ENCODE measurements around the gene SLX9.

SLX9 gene

DNA sequence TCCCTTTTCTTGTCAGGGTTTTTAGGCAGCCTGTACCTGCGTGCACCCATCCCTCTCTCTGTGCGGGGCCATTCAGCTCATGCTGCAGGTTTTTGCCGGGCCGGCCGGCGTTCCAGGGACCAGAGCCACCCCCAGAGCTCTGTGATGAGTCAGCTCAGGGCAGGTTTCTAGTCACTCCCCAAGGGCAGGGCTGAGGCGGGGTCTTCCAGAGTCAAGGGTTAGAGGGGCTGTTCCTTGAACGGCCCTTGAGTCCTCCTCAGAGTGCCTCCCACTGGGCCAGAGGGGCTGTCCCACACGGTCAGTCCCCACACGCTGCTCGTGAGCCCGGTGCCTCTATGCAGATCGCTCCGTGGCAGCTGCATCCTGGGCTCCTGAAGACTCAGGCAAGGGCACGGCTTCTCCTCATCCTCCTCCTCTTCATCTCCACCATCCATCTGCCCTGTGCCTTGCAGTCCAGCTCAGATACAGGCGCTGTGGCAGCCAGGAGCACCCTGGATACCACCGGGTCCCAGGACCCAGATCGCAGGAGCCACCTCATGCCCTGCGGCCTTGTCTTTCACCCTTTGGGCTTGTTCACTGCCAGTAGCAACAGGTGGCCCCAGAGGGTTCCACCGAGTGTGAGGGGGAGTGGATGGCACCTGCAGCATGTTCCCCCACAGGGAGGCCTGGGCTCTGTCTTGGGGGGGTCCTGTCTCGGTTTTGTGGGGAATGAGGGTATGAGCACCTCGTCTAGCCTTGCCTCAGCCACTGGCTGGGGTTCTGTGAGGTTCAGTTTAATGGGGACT is 17.4 kb downstream of the SLX9 start:
- in situ Hi-C loops (cut with HindIII; ENCODE audit: low sequenced_read_pairs), result no loop called here

DNA sequence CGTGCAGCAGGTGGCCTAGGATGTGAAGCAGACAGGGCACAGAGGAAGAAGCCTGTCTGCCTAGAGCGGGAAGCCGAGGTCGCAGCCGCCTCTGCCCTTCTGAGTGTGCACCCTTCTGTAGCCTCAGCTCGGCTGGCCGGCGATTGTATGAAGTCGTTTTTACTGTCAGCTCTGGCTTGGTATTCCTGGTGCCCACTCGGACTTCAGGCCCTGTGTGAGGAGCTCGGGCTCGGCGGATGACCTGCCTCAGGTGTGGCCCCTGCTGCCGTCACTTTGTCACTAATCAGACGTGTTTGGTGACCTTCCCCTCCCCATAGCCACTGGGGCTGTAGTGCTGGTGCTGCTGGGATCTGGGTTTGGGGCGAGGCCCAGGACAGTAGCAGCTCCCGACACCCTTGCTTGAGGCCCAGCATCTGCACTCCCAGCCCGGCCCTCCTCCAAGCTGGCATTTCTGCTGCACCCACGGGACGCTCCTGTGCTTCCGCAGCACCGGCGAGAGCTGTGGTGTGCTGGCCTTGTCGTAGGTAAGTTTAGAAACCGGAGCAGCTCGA is 18.1 kb downstream of the SLX9 start:
- in situ Hi-C loops (cut with HindIII; ENCODE audit: low sequenced_read_pairs), result no loop called here

DNA sequence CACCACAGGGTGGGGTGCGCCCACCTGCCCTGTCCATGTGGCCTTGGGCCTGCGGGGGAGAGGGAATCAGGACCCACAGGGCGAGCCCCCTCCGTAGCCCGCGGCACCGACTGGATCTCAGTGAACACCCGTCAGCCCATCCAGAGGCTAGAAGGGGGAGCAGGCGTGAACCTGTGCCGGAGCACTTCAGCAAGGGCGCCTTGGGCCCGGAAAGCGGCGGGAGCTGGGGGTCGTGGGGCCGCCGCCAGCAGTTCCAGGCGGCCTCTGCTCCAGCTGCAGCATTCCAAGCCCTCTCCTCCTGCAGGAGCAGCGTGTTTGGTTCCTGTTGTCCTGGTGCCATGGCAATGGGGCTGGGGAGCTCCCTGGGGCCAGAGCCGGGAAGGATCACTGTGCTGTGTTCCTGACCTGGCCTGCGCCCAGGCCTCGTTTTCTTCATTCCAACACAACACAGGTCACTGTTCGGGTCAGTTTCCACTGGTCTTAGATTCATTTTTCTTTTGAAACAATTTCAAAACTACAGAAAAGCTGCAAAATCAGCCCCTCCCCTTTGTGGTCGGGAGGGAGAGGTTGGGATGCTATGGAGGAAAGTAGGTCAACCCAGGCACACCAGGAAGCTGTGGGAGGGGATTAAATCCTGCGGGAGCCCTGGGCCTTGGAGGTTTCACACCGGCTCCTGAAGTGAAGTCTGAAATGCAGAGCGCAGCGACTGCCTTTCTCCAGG is 18.8 kb downstream of the SLX9 start:
- in situ Hi-C loops (cut with HindIII; ENCODE audit: low sequenced_read_pairs), result no loop called here

DNA sequence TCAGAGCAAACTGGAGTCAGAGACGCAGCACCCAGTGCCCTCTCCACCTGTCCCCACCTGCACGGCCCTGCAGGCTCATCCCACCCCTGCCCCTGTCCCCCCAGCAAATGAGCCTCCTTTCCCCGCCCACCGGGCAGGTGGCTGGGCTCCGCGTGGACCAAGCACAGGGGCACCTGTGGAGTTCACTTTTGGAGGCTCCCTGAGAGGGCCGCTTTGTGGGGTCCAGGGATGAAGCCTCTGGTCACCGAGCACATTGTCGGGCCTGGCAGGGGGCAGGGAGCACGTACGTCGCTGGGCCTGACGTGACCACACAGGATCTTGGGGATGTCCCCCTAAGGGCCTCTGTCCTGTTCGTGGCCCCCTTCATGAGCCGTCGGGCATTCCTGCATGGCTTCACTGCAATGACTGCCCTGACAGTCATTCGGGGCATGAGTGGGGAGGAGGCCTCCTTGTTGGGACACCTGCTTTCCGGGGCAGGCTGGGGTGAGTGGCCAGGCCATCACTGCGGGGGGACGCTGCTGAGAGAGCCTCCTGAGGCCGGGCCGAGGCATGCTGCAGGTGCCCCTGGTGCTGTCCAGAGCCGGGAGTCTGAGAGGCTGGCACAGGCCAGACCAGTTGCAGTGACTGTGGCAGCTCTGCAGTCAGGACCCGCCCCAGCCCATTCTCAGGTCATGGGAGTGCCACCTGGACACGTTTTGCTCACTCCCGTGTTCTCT is 19.7 kb downstream of the SLX9 start:
- in situ Hi-C loops (cut with HindIII; ENCODE audit: low sequenced_read_pairs), result no loop called here

DNA sequence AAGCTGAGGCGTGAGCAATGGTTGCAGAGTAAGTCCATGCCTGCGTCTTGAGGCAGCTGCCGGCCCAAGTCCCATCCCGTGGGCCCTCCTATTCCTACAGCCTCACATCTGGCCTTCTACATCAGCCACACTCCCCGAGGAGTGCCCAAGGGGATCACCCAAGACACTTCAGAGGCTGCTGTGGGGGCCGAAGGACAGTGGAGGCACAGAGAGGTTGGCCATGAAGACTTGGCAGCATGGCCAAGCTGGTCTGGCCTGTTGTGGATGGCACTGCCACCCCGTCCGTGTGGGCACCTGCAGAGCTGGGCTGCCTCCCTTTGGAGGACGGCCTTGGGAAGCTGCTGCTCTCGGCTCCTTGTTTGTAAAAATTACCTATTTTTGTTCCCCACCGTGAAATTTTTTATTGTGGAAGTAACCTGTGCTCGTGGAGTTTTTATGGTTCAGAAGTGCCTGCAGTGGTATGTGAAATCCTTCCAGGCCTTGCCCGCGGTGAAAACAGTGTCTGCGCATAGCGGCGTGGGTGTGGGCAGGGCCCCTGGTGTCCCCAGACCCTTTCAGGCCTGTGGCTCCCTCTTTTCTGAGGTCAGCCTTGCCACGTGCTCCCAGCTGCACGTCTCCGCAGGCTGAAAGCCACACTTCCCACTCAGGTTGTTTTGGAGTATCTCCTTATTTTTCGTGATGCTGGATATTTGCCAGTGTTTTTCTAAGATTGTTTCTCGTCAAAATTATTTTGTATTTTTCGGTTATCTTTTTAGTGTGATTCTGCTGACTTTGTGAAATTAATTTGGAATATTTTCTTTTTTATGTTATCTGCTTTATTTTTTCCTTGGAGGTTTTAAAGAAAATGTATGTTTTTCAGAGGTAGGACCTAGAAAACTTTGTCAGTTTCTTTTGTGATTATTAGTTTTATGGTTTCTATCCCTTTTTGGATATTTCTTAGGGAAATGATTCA is 20.6 kb downstream of the SLX9 start:
- in situ Hi-C loops (cut with HindIII; ENCODE audit: low sequenced_read_pairs), result no loop called here

DNA sequence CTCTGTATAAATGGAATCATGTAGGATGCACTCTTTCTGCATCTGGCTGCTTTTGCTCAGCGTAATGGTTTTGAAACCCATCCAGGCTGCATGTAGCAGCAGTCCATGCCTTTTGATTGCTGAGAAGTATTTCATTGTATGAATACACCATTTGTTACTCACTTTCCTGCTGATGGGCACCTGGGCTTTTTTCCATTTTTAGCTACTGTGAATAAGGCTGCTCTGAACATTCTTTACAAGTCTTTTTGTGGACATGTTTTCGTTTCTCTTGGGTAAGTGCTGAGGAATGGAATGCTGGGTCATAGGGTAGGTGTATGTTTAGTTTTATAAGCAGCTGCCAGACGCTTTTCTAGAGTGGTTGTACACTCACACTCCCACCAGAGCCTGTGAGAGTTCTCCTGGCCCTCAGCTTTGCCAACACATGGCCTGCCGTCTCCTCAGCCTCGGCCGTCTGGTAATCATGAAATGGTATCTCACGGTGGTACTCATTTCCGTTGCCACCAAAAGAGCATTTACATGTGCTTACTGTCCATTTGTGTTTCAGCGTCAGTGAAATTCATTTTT is 22.7 kb downstream of the SLX9 start:
- in situ Hi-C loops (cut with HindIII; ENCODE audit: low sequenced_read_pairs), result no loop called here

DNA sequence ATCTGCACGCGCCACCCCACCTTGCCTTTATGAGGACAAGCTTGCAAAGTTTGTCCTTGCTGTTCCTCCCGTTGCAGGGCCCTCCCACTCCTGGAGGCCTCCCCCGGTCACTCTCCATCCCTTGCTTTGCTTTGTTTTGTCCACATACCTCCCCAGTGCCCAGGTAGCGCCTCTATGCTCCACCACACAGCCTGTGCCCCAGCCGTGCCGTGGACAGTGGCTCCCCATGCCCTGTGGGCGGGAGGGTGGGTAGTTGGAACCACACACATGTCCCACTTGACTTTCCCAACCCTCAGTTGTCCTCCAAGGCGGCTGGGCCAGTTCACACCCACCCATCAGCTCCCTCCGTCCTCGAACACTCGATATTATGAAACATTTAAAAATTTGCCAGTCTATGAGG is 24.6 kb downstream of the SLX9 start:
- in situ Hi-C loops (cut with HindIII; ENCODE audit: low sequenced_read_pairs), result no loop called here

DNA sequence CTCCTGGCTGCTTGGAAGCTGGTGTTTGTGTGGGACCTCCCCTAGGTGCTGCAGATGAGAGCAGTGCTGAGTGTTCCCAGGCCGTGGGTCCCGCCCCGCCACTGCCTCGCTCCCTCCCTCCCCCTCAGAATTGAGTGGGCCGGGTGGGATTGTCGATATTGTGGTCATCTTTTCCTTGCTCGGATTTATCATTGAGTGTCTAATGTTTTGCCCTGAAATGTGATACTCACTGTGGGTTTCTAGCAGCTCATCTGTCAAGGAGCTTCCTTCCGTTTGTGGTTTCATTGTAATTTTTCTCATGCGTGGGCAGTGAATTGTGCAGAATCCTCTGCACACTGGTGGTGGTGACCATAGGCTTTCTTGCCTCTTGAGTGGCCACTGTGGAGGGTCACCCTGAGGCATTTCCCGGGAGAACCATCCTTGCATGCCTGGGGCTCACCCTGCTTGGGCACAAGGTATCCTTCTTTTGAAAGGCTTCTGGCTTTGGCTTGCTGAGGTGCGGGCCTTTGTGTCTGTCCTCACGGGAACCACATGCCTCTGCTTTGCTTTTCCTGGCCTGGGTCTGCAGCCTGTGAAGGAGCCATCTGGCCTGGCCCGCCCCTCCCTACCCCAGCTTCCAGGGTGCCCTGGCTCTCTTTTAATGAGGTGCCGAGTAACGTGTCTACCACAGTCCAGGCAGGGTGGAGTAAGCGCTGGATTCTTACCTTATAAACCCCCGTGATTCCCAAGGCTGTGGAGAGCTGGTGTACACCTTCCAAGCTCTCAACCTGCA is 25.6 kb downstream of the SLX9 start:
- in situ Hi-C loops (cut with HindIII; ENCODE audit: low sequenced_read_pairs), result no loop called here

DNA sequence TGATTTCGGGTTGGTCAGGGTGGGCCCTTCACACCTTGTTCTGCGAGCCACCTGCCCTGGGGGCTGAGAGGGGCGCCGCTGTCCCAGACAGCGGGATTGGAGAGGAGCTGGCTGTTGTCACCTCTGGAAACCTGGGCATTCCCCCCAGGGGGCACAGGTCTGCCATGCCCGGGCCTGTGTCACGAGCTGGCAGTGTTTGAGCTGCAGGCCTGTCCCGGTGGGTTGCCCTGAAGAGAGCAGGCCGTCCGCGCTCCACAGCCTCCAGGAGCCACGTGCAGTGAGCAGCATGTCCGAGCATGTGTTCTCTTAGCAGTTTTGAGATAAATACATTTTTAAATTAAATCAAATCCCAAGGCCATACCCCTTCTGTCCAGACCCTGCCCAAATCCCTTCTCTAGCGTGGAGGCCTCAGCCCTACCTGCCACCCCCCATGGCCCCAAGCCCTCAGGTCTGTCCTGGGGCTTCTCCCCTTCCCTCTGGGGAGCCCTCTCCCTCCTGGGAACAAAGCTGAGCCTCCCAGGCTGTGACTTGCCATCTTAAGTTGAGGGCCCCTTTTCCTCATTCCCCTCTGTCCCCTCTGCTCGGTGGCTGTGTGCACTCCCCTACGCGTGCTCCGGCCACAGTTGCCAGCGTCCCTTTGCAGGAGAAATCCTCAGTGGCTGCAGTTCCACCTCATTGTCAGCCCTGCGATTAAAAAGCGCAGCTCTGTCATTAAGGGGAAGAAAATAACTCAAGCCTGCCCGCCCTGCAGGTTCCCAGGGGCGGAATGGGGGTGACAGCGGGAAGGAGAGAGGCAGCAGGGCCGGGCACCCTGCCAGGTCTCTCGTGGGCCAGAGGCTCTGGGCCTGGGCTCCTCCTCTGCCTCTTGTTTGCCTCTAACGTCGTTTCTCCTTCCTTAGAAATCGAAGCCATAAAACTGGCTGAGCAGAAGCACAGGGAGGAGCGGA is 26.6 kb downstream of the SLX9 start:
- in situ Hi-C loops (cut with HindIII; ENCODE audit: low sequenced_read_pairs), result no loop called here

DNA sequence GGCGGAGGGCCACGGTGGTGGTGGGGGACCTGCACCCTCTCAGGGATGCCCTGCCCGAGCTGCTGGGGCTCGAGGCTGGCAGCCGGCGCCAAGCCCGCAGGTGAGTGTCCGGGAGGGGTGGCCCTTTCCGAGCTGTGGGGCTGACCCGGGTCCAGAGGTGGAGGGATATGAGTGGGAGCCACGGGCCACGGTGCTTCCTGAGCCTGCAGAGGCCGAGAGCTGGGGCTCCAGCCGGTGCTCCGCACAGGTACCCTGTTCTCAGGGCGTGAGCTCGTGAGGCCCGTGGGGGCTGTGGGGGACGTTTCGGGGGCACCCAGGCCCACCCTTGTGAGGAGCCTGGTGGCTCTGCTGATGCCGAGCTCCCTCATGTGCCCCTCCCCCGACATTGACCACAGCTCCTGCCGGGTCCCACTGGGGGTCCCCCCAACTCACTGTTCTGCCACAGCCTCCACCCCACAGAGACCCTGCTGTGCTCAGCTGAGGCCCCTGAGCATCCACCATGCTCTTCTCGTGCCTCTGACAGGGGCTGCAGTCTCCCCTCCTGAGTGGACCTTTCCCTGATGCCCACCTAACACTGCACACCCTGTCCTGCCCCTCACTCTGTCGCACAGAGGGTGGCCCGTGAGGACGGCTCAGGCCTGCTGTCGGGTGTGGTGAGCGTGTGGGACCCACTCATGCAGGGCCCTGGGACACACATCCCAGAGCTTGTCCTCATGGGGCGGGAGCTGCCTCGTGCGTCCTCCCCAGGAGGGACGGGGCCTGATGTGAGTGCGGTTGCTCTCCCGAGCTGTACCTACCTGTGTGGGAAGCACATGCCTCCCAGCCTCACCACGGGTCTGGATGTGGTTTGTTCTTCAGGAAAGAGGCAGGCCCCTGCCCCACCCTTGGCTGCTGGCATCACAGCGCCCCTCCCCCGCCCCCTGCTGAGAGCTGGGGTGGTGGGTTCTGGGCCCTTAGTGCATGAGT is 27.5 kb downstream of the SLX9 start:
- in situ Hi-C loops (cut with HindIII; ENCODE audit: low sequenced_read_pairs), result no loop called here

DNA sequence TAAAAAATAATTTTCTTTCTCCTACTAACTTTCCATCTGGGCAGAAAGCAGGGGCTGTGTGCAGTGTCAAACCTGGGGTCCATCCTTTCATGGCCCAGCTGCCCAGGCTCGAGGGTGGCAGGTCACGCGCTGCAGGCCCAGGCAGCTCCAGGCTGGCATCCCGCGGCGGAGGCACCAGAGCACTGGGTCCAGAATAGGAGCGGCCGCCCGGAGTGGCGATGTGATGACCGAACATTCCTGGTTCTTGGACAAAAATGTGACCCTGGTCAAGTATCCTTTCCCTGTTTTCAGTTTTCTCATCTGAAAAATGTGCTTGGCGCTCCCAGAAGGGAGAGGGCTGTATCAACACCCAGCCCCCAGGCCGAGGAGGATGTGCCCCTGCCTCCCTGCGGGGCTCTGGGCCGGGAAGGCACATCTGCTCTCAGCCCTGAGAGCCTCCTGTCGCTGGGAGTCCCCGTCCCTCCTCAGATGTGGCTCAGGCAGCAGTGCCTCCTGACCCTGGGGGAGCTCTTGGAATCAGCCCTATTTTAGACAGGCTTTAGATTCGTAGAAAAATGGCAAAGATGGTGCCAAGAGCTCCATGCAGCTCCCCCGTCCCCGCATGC is 29.3 kb downstream of the SLX9 start:
- in situ Hi-C loops (cut with HindIII; ENCODE audit: low sequenced_read_pairs), result no loop called here

DNA sequence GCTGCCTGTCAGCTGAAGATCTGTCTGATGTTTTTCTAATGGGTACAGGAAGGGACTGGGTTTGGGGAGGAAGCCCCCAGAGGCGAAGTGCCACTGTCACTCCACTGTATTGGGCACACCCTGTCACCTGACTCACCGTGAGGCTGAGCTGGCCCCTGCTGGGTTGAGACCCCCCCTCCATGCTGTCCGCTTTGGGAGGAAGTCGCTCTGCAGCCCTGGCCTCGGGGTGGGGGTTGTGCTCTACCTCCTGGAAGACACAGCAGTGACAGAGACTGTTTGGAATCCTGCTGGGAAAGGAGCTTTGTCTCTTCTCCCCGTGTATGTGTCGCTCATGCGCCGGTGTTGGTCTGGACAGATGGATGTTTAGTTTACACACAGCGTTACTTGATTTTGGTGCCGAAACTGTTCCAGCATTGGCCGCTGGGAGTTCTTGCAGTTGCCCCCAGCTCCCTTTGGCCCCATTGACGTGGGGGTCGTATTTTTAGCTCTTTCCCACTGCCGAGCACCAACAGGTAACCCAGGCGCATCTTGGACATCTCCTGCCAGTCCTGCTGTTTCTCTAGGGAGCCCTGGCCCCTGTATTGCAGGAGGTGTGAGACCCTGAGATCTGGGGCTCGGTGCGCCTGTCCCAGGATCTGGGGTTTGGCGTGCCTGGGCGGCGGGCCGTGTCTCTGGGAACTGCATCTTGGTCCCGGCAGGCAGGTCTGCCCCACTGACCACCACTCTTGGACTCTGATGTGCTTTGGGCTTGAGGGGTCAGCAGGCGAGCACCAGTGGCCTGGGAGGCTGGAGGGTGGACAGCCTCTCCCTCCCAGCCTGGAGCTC is 30.3 kb downstream of the SLX9 start:
- in situ Hi-C loops (cut with HindIII; ENCODE audit: low sequenced_read_pairs), result no loop called here

DNA sequence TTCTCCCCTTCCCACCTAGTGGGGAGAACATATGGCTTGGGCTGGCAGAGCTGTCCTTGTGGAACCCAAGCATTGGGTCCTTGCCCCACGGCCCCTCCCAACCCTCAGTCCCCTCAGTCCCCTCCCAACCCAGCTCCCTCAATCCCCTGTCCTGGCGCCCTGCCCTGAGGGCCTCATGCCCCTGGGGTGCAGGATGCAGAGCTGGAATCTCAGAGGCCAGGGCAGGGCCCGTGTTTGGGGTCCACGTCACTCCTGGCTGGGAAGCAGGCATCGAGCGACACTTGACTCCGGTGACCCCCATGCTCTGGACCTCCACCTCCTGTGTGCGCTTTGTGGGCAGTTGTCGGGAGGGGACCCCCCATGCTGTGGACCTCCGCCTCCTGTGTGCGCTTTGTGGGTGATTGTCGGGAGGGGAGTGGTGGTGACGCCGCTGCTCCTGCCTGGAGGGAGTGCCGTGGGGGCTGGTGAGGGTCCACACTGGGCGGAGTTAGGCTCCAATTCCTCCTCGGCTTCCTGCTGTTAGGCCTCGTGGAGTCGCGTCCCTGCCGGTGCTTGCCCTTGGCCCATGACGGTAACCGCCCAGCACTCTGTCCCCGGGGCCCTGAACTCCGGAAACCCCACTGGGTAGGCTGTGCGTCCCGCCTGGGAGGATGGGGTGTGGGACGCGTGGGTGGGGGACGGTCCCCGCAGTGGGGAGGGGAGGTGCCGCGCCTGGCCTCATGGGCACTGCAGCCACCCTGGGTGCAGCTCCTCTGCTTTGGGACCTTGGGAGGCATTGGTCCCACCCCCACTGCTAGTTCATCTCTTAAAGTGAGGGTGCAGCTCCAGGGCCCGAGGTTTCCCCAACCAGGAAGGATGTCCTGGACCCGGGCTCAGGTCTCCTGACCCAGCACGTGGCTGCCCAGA is 31.2 kb downstream of the SLX9 start:
- in situ Hi-C loops (cut with HindIII; ENCODE audit: low sequenced_read_pairs), result no loop called here

DNA sequence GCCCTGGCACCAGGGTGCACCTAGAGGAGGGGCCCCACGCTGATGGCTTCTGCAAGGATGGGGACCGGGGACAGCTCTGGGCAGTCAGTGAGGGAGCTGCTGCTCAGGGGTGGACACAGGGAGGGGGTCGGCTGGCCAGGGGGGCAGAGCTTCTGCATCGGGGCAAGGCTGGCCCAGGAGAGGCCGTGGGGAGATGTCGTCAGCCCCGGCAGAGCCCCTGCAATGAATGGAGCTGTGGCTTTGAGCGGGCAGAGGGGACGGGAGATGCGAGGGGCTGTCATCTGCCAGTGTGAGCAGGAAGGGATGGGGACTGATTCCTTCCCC is 31.8 kb downstream of the SLX9 start:
- in situ Hi-C loops (cut with HindIII; ENCODE audit: low sequenced_read_pairs), result no loop called here

DNA sequence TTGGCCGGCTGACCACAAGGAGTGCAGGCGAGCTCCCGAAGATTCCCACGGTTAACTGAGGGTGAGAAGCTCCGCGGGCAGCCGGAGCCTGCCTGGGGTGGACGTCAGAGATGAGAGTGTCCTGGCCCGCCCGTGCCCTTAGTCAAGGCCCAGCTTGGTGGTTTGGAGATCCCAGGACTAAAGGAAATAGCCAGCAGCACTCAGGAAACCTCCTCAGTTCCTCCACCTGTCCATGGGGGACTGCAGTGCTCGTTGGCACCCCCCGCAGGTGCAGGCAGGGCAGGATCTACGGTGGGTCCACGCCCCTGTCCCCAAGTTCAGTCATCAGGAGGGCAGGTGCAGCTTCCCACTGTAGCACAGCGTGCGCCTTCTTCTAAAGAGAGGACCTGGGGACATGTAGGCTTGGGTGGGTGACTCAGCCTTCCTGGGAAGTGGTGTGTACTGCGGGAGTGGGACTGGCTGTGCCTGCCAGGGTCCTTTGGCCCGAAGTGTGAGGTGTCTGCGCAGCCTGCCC is 32.5 kb downstream of the SLX9 start:
- in situ Hi-C loops (cut with HindIII; ENCODE audit: low sequenced_read_pairs), result no loop called here

Measured in DLD1 (cell line).